SH-SY5Y (cell line): ENCODE measurements around the gene HEPHL1.

Source experiments
- GATA2 ChIP-seq: IDR thresholded peaks from 2 replicates; pipeline ENCODE4 v1.6.1; 2011; ENCODE audit warnings: mild to moderate bottlenecking, low read depth, low read length
- GATA3 ChIP-seq: IDR thresholded peaks from 2 replicates; pipeline ENCODE4 v1.6.1; 2011; ENCODE audit warnings: low read depth, mild to moderate bottlenecking, low read length, moderate library complexity

HEPHL1 gene

DNA sequence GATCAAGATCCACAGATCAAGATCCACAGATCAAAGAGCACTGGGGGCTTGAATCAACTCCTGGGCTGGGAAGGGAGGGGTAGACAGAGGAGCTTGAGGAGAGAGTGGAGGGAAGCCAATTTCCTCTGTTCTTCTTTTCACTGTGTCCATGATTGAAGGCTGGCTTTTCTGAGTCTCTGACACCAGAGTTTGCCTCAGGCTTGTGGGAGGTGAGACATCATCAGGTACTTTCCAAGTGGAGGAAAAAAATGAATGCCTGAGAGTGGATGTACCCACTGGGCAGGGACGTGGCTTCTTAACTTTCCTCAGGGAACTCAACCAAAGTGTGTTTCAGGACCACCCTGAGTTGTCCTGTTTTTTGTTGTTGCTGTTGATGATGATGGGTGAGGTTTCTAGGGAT, 11.0 kb upstream of the HEPHL1 start:
- TF ChIP-seq GATA3 (no peak), GATA2 (no peak)

- TF ChIP-seq GATA3 (no peak), GATA2 (no peak)
Measured at GRCh38 chr11:94011478-94011877, 9.7 kb upstream of the HEPHL1 start.

GRCh38 chr11:94017446-94017845, 3.7 kb upstream of the HEPHL1 start:
- TF ChIP-seq GATA3 (no peak), GATA2 (no peak)

- TF ChIP-seq GATA2 (no peak), GATA3 (no peak)
Measured at GRCh38 chr11:94018721-94019120, 2.4 kb upstream of the HEPHL1 start.

DNA sequence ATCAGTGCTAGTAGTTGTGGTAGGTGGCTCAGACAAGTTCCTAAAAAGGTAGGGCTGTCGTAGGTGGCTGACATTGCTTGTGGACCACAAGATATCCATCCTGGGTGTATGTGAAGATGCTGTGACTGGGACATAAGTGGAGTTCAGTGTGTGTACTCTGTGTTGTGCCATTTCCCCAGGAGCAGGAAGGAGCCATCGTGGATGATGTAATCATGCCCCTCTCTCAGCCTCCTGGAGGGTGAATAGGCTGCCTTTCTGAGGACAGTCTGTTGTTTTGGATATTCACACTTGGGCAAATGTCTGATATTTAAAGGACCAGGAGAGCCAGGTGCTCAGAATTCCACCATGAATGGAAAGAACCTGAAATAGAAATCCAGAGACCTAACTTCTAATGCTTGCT, 2.7 kb downstream of the HEPHL1 start:
- TF ChIP-seq GATA2 (no peak), GATA3 (no peak)

DNA sequence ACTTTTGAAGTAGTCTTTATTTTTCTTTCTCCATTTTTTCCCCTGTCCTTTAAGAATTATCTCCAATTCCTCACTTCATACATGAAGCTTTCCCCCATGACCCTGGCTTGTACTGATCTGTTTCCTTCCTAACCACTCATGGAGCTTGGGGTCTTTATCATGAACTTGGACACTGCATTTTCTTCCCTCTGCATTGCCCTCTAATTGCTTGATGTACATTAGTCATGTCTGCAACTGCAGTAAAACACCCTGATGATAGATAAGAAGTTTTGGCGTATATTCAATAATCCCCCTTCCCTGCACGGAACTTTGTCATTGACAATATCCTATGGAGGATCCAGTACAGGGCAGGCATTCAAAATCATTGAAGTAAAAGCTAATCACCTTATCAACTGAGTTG, 3.4 kb downstream of the HEPHL1 start:
- TF ChIP-seq GATA3 (no peak), GATA2 (peak; percentile 27; the same call in 1 of the 2 replicates)

GRCh38 chr11:94025690-94026394, 4.7 kb downstream of the HEPHL1 start:
- TF ChIP-seq GATA2 (no peak), GATA3 (no peak)

DNA sequence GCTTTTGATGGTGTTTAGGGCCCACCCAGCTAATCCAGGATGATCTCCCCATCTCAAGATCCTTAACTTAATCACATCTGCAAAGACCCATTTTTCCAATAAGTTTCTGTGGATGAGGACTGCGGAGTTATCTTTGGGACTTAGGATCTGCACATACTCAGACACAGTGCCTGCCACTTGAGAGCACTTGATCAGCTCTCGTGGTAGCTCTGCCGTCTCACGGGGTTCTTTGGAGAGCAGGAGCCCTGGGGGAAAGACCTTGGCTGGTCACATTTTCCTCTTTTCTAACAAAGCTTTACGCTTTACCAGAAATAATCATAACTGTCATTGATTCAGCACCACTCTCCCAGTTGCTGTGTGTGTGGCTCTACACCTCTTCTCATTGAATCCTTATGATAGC, 6.1 kb downstream of the HEPHL1 start:
- TF ChIP-seq GATA3 (no peak), GATA2 (no peak)

- TF ChIP-seq GATA3 (no peak), GATA2 (no peak)
Measured at GRCh38 chr11:94028436-94028835, 7.3 kb downstream of the HEPHL1 start.

DNA sequence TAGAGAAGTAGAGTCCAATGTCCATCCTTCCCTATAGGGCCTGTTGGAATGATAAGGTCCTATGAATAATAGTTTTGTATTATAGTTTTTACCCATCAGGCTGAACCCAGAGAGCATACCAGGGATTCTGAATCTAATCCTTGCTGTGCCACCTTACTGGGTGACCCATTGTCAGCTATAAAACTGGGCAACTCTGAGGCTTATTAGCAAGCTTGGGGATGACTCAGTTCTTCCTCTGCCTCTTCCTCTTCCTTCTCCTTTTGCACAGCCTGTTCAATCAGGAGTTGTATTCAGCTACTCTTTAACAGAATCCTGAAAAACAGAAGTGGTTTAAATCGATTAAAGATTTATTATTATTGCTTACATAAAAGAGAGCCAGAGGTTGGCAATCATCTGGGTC, 8.9 kb downstream of the HEPHL1 start:
- TF ChIP-seq GATA3: no peak
- no peak for TF ChIP-seq GATA2

DNA sequence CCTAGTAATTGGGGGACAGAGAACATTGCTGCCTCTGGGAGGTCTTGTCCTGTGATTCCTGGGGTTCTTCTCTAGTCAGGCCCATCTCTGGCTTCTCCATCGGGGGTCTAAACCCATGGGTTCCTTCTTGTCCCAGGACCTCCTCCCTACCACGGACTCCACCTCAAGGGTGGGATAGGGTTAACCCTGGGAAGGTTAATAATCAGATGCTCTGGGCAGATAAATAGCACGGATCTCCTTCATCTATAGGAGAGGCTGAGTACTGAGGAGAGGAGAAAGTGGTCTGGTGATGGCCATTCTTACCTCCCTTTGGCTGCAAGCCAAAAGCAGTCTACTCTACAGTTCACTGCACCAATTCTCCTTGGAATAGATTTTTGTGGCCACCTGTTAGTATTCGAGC, 10.5 kb downstream of the HEPHL1 start:
- TF ChIP-seq GATA3: no peak
- TF ChIP-seq GATA2: no peak

GRCh38 chr11:94032066-94032465, 10.9 kb downstream of the HEPHL1 start:
- no peak for TF ChIP-seq GATA2
- TF ChIP-seq GATA3: no peak

GRCh38 chr11:94032725-94033124, 11.6 kb downstream of the HEPHL1 start:
- TF ChIP-seq GATA3 (no peak), GATA2 (no peak)

- no peak for TF ChIP-seq GATA3
Measured at GRCh38 chr11:94034207-94034606, 13.1 kb downstream of the HEPHL1 start.

- no peak for TF ChIP-seq GATA2
- TF ChIP-seq GATA3: no peak
Measured at GRCh38 chr11:94036096-94036495, 14.9 kb downstream of the HEPHL1 start.

DNA sequence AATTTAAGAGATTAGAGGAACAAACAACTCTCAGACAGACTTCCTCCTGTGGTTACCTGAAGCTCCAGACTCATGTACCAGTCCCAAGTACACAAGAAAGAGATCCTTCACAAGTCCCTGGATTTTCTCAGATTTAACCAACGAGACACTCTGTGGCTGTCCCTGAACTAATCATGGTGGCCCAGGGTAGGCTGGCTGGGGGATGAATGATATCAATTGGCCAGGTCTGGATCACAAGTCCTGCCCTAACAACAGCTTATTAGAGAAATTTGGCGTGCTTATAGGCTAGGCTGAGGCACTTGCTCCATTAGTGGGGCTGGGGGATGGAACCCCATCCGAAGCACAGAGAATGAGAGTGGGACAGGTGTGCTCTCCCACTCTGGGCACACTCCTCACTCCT, 22.1 kb downstream of the HEPHL1 start:
- no peak for TF ChIP-seq GATA2
- no peak for TF ChIP-seq GATA3

GRCh38 chr11:94046796-94047195, 25.6 kb downstream of the HEPHL1 start:
- TF ChIP-seq GATA3 (no peak), GATA2 (no peak)
